GM10266 (cell line): ENCODE measurements around the gene WASHC1.
"Not testable (repeated sequence)": the region's sequence is repeated elsewhere in the genome, so short reads cannot be mapped to it uniquely, and the experiment has no call there.

ENCODE experiments used
- DNase-seq: peaks from one replicate; pipeline ENCODE4 v3.0.0; 2012; ENCODE audit errors: extremely low spot score
- CTCF ChIP-seq: IDR thresholded peaks from 2 replicates; pipeline ENCODE4 v1.5.1; 2012; ENCODE audit warnings: mild to moderate bottlenecking, low read depth; ENCODE audit not compliant: control insufficient read depth, insufficient read depth; ENCODE audit errors: missing control alignments

Gene WASHC1

GRCh38 chr9:14129-14809 is 15.0 kb downstream of the WASHC1 start:
- DNase-seq, result not testable (repeated sequence)

GRCh38 chr9:11206-11605 is 18.1 kb downstream of the WASHC1 start:
- peak; percentile 40 for TF ChIP-seq CTCF
- DNase-seq, result not testable (repeated sequence)

GRCh38 chr9:10653-11053 is 18.6 kb downstream of the WASHC1 start:
- DNase-seq, result not testable (repeated sequence)

- DNase-seq, result not testable (repeated sequence)
Observed at GRCh38 chr9:10207-10606, 19.0 kb downstream of the WASHC1 start.
